Measurements from ENCODE around the gene PRKAR1A.
"Not testable (repeated sequence)": the region's sequence is repeated elsewhere in the genome, so short reads cannot be mapped to it uniquely, and the experiment has no call there.

Gene PRKAR1A

GRCh38 chr17:68576811-68577496 is 64.7 kb downstream of the PRKAR1A start:
- no peak for TF ChIP-seq CTCF (IDR thresholded peaks at IDR 0.05; ENCODE audit: extremely low read depth, insufficient read depth, missing control alignments)
- in situ Hi-C loops (cut with MboI; ENCODE audit: low pct_unique_long_range_greater_than_20kb, low sequenced_read_pairs, unreplicated experiment): no loop called here
- DNase-seq (ENCODE audit: low spot score): no peak

- no peak for DNase-seq (ENCODE audit: low spot score)
- TF ChIP-seq CTCF (IDR thresholded peaks at IDR 0.05; ENCODE audit: extremely low read depth, insufficient read depth, missing control alignments): no peak
- in situ Hi-C loops (cut with MboI; ENCODE audit: low pct_unique_long_range_greater_than_20kb, low sequenced_read_pairs, unreplicated experiment): no loop called here
These were observed 65.2 kb downstream of the PRKAR1A start for GRCh38 chr17:68577497-68577821.

- in situ Hi-C loops (cut with MboI; ENCODE audit: low pct_unique_long_range_greater_than_20kb, low sequenced_read_pairs, unreplicated experiment): no loop called here
- no peak for DNase-seq (ENCODE audit: low spot score)
- TF ChIP-seq CTCF (IDR thresholded peaks at IDR 0.05; ENCODE audit: extremely low read depth, insufficient read depth, missing control alignments): no peak
These were observed 66.0 kb downstream of the PRKAR1A start for GRCh38 chr17:68578236-68578635.

- DNase-seq (ENCODE audit: low spot score): no peak
- TF ChIP-seq CTCF (IDR thresholded peaks at IDR 0.05; ENCODE audit: extremely low read depth, insufficient read depth, missing control alignments): no peak
- in situ Hi-C loops (cut with MboI; ENCODE audit: low pct_unique_long_range_greater_than_20kb, low sequenced_read_pairs, unreplicated experiment): no loop called here
These were observed 67.1 kb downstream of the PRKAR1A start for GRCh38 chr17:68579194-68579927.

- TF ChIP-seq CTCF (IDR thresholded peaks at IDR 0.05; ENCODE audit: extremely low read depth, insufficient read depth, missing control alignments): no peak
- no peak for DNase-seq (ENCODE audit: low spot score)
- in situ Hi-C loops (cut with MboI; ENCODE audit: low pct_unique_long_range_greater_than_20kb, low sequenced_read_pairs, unreplicated experiment): no loop called here
These were observed 68.1 kb downstream of the PRKAR1A start for GRCh38 chr17:68580236-68580770.

GRCh38 chr17:68581863-68582645 is 69.8 kb downstream of the PRKAR1A start:
- in situ Hi-C loops (cut with MboI; ENCODE audit: low pct_unique_long_range_greater_than_20kb, low sequenced_read_pairs, unreplicated experiment): no loop called here
- DNase-seq (ENCODE audit: low spot score): no peak
- no peak for TF ChIP-seq CTCF (IDR thresholded peaks at IDR 0.05; ENCODE audit: extremely low read depth, insufficient read depth, missing control alignments)

GRCh38 chr17:68582867-68583266 is 70.6 kb downstream of the PRKAR1A start:
- in situ Hi-C loops (cut with MboI; ENCODE audit: low pct_unique_long_range_greater_than_20kb, low sequenced_read_pairs, unreplicated experiment); DNase-seq (ENCODE audit: low spot score): not testable (repeated sequence)
